NCI-H1105 treated with DMSO at 0.1 percent for 48 hours (cell line): ENCODE measurements around the gene ASB15.
"Not testable (repeated sequence)": the region's sequence is repeated elsewhere in the genome, so short reads cannot be mapped to it uniquely, and the experiment has no call there.

ENCODE experiments used
- DNase-seq: peaks from one replicate; lab custom pipeline; 2025; lab: John Stamatoyannopoulos, UW

Gene ASB15

DNA sequence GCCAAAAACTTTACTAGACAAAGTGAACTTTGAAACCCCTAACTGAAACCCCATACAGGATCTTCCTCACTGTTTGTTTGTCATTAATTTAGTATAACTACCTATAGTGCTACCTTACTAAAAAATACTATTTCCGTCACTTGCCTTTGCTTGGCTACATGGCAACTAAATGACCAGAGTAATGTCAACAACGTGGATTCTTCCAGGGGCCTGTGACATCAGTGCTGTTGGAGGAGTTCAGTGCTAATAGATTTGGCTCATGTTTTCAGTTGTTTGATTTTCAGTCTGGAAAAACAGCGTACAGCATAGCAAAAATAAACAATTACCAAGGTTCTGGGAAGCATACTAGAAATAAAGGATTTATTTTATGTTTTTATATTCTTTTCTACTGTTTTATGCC, 3.0 kb upstream of the ASB15 start:
- DNase-seq = no peak

DNA sequence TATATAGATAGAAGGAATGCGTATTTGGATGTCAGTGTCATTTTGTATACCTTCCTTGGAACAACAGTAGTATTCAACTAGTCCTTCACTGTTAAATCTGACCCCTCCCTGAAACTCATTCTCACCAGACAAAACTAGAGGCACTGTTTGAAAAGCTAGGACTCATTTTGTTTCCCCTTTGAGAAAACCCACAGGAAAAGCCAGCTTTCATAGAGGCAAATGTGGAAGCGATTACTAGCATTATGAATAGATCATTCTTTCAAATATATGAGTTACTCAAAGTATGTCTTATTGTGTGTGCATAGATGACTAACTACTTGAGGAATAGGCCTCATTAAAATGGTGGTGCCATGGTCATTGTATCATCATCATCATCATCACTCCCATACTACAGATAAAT, 1.9 kb upstream of the ASB15 start:
- DNase-seq = no peak

- no peak for DNase-seq
Observed at GRCh38 chr7:123600876-123601275, 745 bp upstream of the ASB15 start.

DNA sequence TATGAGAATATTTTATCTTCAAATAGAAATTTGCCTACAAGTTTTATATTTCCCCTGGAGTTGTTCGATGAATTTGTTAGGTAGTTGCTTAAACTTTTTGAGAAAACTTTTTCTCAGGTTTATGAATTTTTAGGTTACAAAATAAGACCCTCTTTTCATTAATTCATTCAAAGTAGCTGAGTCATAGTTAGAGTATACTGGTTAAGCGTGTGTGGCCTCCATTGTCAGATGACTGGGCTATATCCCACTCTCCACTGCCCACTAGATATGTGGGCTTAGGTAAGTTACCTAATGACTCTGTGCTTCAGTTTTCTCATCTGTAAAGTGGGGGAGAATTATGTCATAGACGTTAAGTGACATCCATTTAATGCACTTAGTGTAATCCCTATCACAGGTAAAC, 1.0 kb downstream of the ASB15 start:
- no peak for DNase-seq

DNA sequence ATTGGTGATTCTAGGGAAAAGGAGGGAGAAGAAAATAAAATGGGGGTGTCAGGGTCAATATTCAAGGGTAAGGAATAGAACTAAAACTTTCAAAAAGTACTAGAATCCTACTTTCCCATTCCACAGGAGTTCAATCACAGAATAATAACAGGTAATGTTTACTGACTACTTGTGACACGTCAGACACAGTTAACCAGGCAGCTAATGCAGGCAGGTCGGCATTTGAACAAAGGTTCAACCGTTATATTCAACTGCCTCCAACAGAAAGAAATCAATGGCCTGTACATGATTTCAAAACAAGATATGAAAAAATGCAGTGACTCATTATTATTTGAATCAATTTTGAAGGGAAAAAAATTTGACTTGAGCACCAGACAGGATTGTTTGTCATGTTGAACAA, 3.1 kb downstream of the ASB15 start:
- DNase-seq = no peak

- no peak for DNase-seq
Observed at GRCh38 chr7:123607423-123607975, 5.9 kb downstream of the ASB15 start.

DNA sequence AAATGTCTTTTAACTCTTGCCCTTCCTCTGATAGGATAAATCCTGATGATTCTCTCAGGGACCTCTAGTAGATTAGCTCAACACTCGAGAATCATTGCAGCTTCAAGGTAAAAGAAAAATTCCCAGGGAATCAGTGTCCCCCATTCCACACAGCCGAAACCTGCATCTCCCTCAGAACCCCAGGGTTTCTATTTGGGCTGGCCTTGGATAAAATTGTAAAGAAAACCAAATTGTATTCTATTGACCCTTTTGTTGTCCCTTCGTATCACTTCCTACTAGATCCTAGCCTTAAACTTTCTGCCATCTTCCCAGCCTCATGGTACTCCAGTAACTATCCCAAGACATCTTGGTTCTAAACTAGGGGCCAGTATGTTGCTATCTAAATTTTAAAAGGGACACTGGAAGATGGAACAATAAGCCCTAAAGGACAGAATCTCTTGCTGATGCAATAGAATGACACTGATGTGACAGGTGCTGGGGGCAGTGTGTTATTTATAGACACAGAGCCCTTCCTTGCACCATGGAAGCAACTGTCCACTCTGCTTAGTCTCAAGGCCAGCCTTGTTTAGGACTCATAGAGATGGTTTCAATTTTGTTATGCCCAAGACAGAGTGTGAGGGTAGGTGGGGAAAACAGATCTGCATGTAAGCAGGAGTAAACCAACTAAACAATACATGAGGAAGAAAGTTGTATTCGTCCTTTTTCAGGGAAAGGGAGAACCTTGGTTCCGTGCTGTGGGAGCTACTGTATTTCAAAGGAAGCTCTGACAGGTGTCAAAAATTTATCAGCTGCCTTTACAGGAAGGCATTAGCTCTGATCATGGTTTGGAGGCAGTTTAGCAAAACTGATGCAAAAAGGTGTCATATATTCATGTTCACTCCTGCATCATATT, 7.6 kb downstream of the ASB15 start:
- no peak for DNase-seq

DNA sequence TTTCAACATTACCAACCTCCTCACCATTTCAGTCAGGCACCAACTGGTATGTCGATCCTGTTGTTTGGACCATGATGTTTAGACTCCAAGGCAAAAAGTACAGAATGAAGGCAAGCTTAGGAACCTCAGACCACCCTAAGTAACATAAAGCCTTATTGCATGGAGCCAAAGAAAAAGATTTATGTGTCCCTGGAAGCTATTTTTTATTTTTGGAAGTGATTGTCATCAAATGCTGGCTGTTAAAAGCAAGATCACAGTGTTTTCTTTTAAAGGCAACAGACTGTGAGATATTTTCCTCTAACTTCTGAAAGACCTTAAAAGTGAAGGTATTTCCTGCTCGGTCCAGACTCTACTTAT, 8.2 kb downstream of the ASB15 start:
- no peak for DNase-seq

DNA sequence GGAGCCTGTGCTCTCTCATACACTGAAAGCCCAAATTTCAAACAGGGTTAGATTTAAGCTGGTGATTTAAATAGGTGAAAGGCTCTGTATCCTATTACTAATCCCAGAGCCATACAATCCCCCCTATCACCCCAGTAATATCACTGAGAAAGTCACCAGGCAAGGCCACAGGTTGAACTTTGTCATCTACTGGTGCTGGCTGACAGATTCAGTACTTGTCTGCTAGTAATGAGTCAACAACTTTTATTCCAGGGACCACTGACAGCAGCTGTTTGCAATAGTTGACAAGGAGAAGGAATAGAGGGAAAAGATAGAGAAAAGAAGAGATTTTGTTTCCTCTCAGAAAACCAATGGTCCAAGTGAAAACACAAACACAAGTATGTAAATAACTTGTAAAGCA, 10.4 kb downstream of the ASB15 start:
- no peak for DNase-seq

DNA sequence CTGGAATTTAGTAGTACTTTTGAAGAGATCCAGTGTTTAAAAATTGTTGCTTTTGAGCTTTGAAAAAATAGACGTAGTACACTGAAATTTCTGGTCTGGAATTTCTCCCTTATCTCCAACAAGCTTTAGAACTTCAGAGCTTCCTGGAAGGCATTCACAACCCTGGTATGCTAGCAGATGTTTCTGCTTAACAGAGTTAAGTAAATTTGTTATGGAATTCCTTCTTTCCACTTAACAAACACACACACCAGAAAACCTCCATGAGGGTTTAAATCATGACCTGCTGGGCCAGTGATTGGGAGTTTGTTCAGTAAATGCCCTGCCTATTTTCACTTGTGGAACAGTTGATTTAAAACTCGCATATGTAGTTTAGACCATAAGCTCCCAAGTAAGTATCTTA, 13.7 kb downstream of the ASB15 start:
- no peak for DNase-seq

DNA sequence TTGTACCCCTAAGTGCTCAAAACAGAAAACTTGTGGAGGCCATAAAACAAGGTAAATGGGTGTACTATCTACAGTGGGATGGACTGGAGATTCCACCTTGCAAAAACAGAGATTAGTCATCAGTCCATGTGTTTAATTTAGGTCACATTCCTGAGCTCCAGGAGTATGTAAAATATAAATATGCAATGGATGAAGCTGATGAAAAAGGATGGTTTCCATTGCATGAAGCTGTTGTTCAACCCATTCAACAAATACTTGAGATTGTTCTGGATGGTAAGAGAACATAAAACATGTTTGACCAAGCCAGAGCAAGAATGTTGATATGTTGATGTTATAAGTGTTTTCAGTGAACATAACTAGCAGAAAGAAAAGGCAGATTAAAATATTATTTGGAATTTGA, 14.6 kb downstream of the ASB15 start:
- DNase-seq = no peak

DNA sequence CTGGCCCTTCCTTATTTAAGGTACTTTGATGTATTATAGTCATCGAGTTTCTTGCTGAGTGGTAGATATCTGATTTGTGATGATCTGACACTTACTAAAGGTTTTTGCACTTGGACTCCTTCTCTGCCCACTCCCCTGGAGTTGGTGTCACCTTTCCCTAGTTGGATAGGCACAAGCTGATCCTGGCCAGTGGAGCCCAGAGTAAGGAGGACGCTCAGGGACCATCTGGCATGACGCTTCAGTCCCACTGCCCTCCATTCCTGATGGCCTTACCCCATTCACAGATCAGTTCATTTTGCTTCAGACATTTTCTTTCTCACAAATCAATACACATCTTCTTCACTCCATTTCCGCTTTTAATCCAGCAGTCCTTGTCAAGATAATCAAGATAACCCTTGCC, 20.1 kb downstream of the ASB15 start:
- no peak for DNase-seq

GRCh38 chr7:123622660-123623386, 21.2 kb downstream of the ASB15 start:
- DNase-seq = peak; percentile 73

DNA sequence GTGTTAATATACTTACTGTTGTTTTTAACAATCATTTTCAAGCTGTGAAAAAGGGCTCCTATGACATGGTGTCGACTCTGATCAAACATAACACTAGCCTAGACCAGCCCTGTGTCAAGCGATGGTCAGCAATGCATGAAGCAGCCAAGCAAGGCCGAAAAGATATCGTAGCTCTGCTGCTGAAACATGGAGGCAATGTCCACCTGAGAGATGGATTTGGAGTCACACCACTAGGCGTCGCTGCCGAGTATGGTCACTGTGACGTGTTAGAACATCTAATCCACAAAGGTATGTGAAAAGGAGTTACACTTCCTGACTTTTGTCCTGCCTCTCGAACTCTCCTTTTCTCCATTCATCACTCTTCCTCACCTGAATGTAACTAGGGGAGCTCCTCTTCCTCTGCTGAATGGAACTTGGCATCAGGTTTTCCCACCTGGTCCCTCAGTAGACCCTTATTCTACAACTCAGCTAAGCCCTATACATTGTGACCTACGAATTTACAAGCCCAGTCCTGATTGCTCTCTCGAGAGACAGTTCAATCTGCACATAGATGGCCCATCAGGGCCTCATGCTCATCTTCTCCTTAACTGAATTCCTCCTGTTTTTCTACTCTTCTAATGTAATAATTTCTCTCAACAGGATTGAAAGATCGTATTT, 23.0 kb downstream of the ASB15 start:
- DNase-seq = no peak

DNA sequence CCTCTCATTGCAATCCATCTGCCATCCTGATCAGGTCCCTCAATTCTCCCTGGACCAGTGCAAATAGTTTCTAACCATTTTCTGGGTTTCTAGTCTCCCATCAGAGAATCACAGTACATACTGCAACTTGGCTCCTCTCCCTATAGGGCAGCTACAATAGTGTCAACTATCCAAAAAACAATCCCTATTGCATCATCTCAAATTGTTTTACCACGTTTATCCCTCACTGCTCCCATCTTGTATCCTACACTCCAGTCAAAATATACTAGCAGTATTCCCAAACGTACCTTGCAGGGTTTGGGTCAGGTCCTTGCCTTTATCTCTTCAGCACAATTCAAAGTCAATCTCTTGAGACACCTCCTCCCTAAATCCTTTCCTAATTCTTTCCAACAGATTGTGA, 23.6 kb downstream of the ASB15 start:
- DNase-seq = no peak

- no peak for DNase-seq
Observed at GRCh38 chr7:123627851-123628250, 26.2 kb downstream of the ASB15 start.

DNA sequence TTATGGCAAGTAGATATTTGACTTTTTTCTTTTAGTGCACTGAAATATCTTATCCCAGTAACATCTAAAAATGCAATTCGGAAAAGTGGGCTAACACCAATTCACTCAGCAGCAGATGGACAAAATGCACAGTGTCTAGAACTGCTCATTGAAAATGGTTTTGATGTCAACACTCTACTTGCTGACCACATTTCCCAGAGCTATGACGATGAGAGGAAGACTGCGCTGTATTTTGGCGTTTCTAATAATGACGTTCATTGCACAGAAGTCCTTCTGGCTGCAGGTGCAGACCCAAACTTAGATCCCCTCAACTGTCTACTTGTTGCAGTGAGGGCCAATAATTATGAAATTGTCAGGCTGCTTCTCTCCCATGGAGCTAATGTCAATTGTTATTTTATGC, 27.2 kb downstream of the ASB15 start:
- no peak for DNase-seq

- no peak for DNase-seq
Observed at GRCh38 chr7:123629281-123629680, 27.7 kb downstream of the ASB15 start.

DNA sequence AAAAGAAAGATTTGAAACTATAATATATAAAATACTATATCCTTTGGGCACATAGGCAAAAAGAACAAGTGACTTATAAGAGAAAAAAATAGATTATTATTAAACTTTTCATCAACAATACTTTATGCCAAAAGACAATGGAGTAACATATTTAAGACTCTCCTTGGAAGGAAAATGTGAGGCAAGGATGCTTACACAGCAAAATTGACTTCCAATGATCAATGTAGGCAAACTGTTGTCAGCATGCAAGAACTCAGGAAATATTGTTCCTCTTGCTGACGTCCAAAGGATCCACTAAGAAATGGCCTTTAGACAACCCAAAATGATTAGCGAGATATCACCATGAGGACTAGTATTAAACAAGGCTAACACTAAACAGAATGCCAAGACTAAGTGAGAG, 31.2 kb downstream of the ASB15 start:
- no peak for DNase-seq

DNA sequence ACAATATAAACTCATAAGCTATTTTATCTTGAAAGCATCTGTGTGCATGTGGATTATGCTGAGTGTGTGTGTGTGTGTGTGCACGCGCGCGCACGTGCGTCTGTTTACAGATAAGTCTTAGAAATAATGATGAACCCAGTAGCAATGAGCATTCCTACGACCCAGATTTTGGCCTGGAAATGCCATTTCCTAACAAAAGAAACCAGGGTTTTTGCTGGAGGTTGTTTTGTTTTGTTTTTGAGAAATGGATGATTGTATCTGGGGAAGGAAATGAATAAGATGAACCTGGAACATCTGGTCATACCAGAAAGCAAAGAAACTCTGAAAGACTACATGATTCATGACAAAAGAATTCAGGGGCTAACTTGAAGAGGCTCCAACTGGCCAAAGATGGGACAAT, 31.9 kb downstream of the ASB15 start:
- DNase-seq = no peak

GRCh38 chr7:123634011-123634573, 32.5 kb downstream of the ASB15 start:
- not testable (repeated sequence) for DNase-seq
